ENCODE results near the gene CCDC74B. TPM values are rescaled to one million over a fixed set of nuclear protein-coding genes. Genes with fewer than 3 reads are reported as not detected.
"Not testable (repeated sequence)": the region's sequence is repeated elsewhere in the genome, so short reads cannot be mapped to it uniquely, and the experiment has no call there.

CCDC74B gene
- total RNA-seq, 1 experiment from 2014 or later, result 2.1 TPM

GRCh38 chr2:130174866-130175265 lies 30.0 kb upstream of the CCDC74B start:
- CTCF ChIA-PET; DNase-seq; intact Hi-C loops (cut with micrococcal nuclease; ENCODE audit: unreplicated experiment); BruUV-seq (replicated peaks); H3K9me3 Mint-ChIP-seq (ENCODE audit: low read depth, unreplicated experiment); H3K4me1 Mint-ChIP-seq (ENCODE audit: low read depth, unreplicated experiment); H3K4me3 Mint-ChIP-seq (ENCODE audit: low read depth, unreplicated experiment); H3K27me3 Mint-ChIP-seq (ENCODE audit: unreplicated experiment); H3K27ac Mint-ChIP-seq (ENCODE audit: unreplicated experiment): not testable (repeated sequence)
- peaks cover 27% of the 10 kb centered on the region for H3K36me3 Mint-ChIP-seq (ENCODE audit: insufficient read depth, unreplicated experiment)

GRCh38 chr2:130169896-130170295 lies 25.0 kb upstream of the CCDC74B start:
- intact Hi-C loops (cut with micrococcal nuclease; ENCODE audit: unreplicated experiment), result no loop called here
- H3K9me3 Mint-ChIP-seq (ENCODE audit: low read depth, unreplicated experiment), result no peaks in the 10 kb centered on the region
- no peaks in the 10 kb centered on the region for H3K27me3 Mint-ChIP-seq (ENCODE audit: unreplicated experiment)
- TF ChIP-seq CTCF (IDR thresholded peaks at IDR 0.05; ENCODE audit: unreplicated experiment), result no peak
- no peak for DNase-seq
- CTCF ChIA-PET, result no interaction called here
- peaks cover 33% of the 10 kb centered on the region for H3K36me3 Mint-ChIP-seq (ENCODE audit: insufficient read depth, unreplicated experiment)
- no TSS peak for BruUV-seq (replicated peaks)
- H3K4me1 Mint-ChIP-seq (ENCODE audit: low read depth, unreplicated experiment), result no peaks in the 10 kb centered on the region
- H3K4me3 Mint-ChIP-seq (ENCODE audit: low read depth, unreplicated experiment), result no peak overlapping the region
- H3K27ac Mint-ChIP-seq (ENCODE audit: unreplicated experiment), result no peak overlapping the region

GRCh38 chr2:130169163-130169562 lies 24.3 kb upstream of the CCDC74B start:
- DNase-seq; H3K4me3 Mint-ChIP-seq (ENCODE audit: low read depth, unreplicated experiment); BruUV-seq (replicated peaks); H3K27ac Mint-ChIP-seq (ENCODE audit: unreplicated experiment); H3K4me1 Mint-ChIP-seq (ENCODE audit: low read depth, unreplicated experiment); H3K9me3 Mint-ChIP-seq (ENCODE audit: low read depth, unreplicated experiment); intact Hi-C loops (cut with micrococcal nuclease; ENCODE audit: unreplicated experiment); CTCF ChIA-PET; H3K27me3 Mint-ChIP-seq (ENCODE audit: unreplicated experiment): not testable (repeated sequence)
- peaks cover 40% of the 10 kb centered on the region for H3K36me3 Mint-ChIP-seq (ENCODE audit: insufficient read depth, unreplicated experiment)

- CTCF ChIA-PET, result not testable (repeated sequence)
These were observed 21.7 kb upstream of the CCDC74B start for GRCh38 chr2:130166611-130167010.

GRCh38 chr2:130165293-130166016 lies 20.5 kb upstream of the CCDC74B start:
- TF ChIP-seq CTCF (IDR thresholded peaks at IDR 0.05; ENCODE audit: unreplicated experiment), result no peak
- no peaks in the 10 kb centered on the region for H3K27me3 Mint-ChIP-seq (ENCODE audit: unreplicated experiment)
- intact Hi-C loops (cut with micrococcal nuclease; ENCODE audit: unreplicated experiment), result no loop called here
- CTCF ChIA-PET, result no interaction called here
- H3K36me3 Mint-ChIP-seq (ENCODE audit: insufficient read depth, unreplicated experiment), result peaks cover 36% of the 10 kb centered on the region
- H3K4me3 Mint-ChIP-seq (ENCODE audit: low read depth, unreplicated experiment), result no peak overlapping the region
- H3K27ac Mint-ChIP-seq (ENCODE audit: unreplicated experiment), result no peak overlapping the region
- no TSS peak for BruUV-seq (replicated peaks)
- DNase-seq, result no peak
- no peaks in the 10 kb centered on the region for H3K9me3 Mint-ChIP-seq (ENCODE audit: low read depth, unreplicated experiment)
- H3K4me1 Mint-ChIP-seq (ENCODE audit: low read depth, unreplicated experiment), result no peaks in the 10 kb centered on the region

More at GRCh38 chr2:130166611-130167010, 21.7 kb upstream of the CCDC74B start:
- H3K4me1 Mint-ChIP-seq (ENCODE audit: low read depth, unreplicated experiment); H3K27me3 Mint-ChIP-seq (ENCODE audit: unreplicated experiment); DNase-seq; H3K27ac Mint-ChIP-seq (ENCODE audit: unreplicated experiment); intact Hi-C loops (cut with micrococcal nuclease; ENCODE audit: unreplicated experiment); H3K4me3 Mint-ChIP-seq (ENCODE audit: low read depth, unreplicated experiment); BruUV-seq (replicated peaks); H3K9me3 Mint-ChIP-seq (ENCODE audit: low read depth, unreplicated experiment): not testable (repeated sequence)
- H3K36me3 Mint-ChIP-seq (ENCODE audit: insufficient read depth, unreplicated experiment), result peaks cover 43% of the 10 kb centered on the region

GRCh38 chr2:130162968-130163367 lies 18.1 kb upstream of the CCDC74B start:
- intact Hi-C loops (cut with micrococcal nuclease; ENCODE audit: unreplicated experiment), result no loop called here
- no peaks in the 10 kb centered on the region for H3K27me3 Mint-ChIP-seq (ENCODE audit: unreplicated experiment)
- CTCF ChIA-PET, result no interaction called here
- H3K4me3 Mint-ChIP-seq (ENCODE audit: low read depth, unreplicated experiment), result no peak overlapping the region
- no peak overlapping the region for H3K27ac Mint-ChIP-seq (ENCODE audit: unreplicated experiment)
- H3K4me1 Mint-ChIP-seq (ENCODE audit: low read depth, unreplicated experiment), result no peaks in the 10 kb centered on the region
- no peak for DNase-seq
- TF ChIP-seq CTCF (IDR thresholded peaks at IDR 0.05; ENCODE audit: unreplicated experiment), result no peak
- peaks cover 34% of the 10 kb centered on the region for H3K36me3 Mint-ChIP-seq (ENCODE audit: insufficient read depth, unreplicated experiment)
- BruUV-seq (replicated peaks), result no TSS peak
- no peaks in the 10 kb centered on the region for H3K9me3 Mint-ChIP-seq (ENCODE audit: low read depth, unreplicated experiment)

- BruUV-seq (replicated peaks); H3K9me3 Mint-ChIP-seq (ENCODE audit: low read depth, unreplicated experiment); H3K4me1 Mint-ChIP-seq (ENCODE audit: low read depth, unreplicated experiment); H3K27me3 Mint-ChIP-seq (ENCODE audit: unreplicated experiment); H3K4me3 Mint-ChIP-seq (ENCODE audit: low read depth, unreplicated experiment); DNase-seq; H3K27ac Mint-ChIP-seq (ENCODE audit: unreplicated experiment); intact Hi-C loops (cut with micrococcal nuclease; ENCODE audit: unreplicated experiment); CTCF ChIA-PET: not testable (repeated sequence)
- H3K36me3 Mint-ChIP-seq (ENCODE audit: insufficient read depth, unreplicated experiment), result peaks cover 30% of the 10 kb centered on the region
These were observed 17.6 kb upstream of the CCDC74B start for GRCh38 chr2:130162486-130162885.
